Measurements from ENCODE around the gene RPL18.

- TF ChIP-seq CTCF (conservative IDR thresholded peaks at IDR 0.05 in 1 of 2, IDR thresholded peaks at IDR 0.05 in 1 of 2; ENCODE audit: extremely low read depth in 1 of 2, insufficient read depth in 1 of 2, low read depth in 1 of 2, low read length in 2 of 2) (no peak), EZH2 (IDR thresholded peaks at IDR 0.05; ENCODE audit: borderline replicate concordance, low read length) (no peak)
Observed at GRCh38 chr19:48569814-48570213, 49.2 kb downstream of the RPL18 start.

Measured in mammary epithelial cell (primary cell).